ENCODE results near the gene SLC20A1.

The SLC20A1 gene

DNA sequence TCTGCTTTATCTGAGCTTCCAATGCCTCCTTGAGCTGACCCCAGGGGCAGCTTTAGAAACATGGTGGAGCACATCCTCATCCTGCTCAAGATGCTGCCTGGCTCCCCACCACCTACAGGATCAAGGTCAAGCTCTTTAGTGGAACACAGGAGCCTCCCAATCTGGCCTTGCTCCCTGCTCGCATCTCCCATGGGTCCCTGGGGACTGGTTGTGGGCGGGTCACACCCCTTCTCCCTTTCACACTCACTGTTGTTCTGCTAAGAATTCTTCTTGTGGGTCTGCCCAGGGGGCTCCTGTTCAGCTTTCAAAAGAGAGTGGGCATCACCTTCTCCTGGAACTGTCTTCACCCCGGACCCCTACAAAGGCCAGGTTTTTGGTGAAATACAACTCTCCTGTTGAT, 66.7 kb downstream of the SLC20A1 start:
- DNase-seq: no peak

DNA sequence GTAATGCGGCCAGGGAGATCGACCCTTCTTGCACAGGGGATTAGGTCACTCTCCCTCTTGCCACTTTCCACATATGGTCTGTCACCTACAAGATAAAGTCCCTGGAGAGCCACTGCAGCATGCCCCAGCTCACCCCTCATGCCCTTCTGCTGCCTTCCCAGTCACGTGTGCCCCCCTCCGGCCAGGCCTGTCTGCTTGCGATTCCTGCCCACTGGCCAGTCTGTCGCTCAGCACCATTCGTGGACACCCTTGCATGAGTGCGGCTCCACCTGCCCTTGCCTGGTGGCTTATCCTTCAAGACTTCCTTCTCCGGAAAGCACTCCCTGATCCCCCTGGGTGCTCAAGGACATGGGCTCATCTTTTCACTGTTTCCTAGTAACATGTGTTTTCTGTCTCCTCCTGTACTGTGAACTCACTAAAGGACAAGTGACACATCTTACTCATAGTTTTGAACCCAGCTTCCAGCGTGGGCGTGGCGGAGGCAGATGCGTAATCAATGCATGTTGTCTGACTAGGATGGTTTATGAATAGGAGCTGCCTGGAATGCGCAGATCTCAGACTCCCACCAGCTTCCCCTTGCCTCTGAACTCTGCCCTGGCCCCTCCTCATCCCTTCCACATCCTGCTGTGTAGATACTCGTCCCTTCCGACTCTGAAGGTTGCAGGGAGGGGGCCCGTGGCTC, 67.3 kb downstream of the SLC20A1 start:
- DNase-seq: no peak

All from NCI-H510A treated with DMSO at 0.1 percent for 48 hours (cell line).